ENCODE results near the gene SF3B4. TPM values are rescaled to one million over a fixed set of nuclear protein-coding genes. Genes with fewer than 3 reads are reported as not detected.
A peak's percentile ranks its signal among the peaks of the same experiment; 100 is the strongest.
"Not testable (repeated sequence)": the region's sequence is repeated elsewhere in the genome, so short reads cannot be mapped to it uniquely, and the experiment has no call there.

SF3B4 gene
- total RNA-seq, 1 donor, result 17.7 TPM

DNA sequence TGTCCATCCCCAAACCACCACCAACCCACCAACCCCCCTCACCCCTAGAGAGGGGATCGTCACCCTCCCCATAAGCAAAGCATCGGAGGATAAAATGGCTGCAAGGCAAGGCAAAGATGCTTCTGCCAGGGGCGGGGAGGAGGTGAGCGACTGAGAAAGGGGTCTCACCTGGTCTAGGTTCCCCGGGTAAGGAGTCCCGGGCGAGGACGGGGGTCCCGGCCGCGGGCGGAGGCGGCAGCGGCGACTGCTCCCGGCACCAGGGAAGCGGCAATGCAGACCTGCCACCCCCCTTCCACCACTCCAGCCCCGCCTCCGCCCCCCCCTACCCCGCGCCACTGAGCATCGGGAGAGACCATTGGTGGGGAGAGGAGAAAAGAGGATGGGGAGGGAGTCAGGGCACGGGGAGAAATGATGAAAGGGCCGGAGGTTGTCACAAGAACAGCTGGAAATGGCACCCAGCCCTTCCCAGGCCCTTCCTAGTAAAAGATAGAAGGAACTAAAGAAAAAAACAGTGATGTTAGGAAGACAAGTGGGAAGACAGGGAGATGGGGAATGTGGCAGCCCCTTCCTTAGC, 9.9 kb downstream of the SF3B4 start, which contains the start of gene SV2A:
TSS of gene SV2A (minus strand) at position 274 of the 574 bp plus-strand sequence. CDS start 4,004 bp downstream, outside the sequence.
- Histone ChIP-seq H3K4me1 (ENCODE audit: insufficient read depth, low read length) (peaks cover 26% of the 10 kb centered on the region), H3K4me3 (ENCODE audit: low read length) (peak within 1 kb of the TSS; percentile 35)

GRCh38 chr1:149916898-149917252, 10.7 kb downstream of the SF3B4 start:
- H3K4me1 ChIP-seq (ENCODE audit: insufficient read depth, low read length), result peaks cover 26% of the 10 kb centered on the region

More for the DNA sequence above, 9.9 kb downstream of the SF3B4 start, which contains the start of gene SV2A:
- Histone ChIP-seq H3K9me3 (ENCODE audit: low read depth, low read length) (no peaks in the 10 kb centered on the region), H3K27me3 (ENCODE audit: insufficient read depth, low read length) (peaks cover 2% of the 10 kb centered on the region)

GRCh38 chr1:149916193-149916897, 11.3 kb downstream of the SF3B4 start:
- H3K27me3 ChIP-seq (ENCODE audit: insufficient read depth, low read length), result peaks cover 2% of the 10 kb centered on the region
- no peaks in the 10 kb centered on the region for H3K9me3 ChIP-seq (ENCODE audit: low read depth, low read length)
- peaks cover 26% of the 10 kb centered on the region for H3K4me1 ChIP-seq (ENCODE audit: insufficient read depth, low read length)
- H3K4me3 ChIP-seq (ENCODE audit: low read length), result no peak overlapping the region

More at GRCh38 chr1:149916898-149917252, 10.7 kb downstream of the SF3B4 start:
- Histone ChIP-seq H3K4me3 (ENCODE audit: low read length) (no peak overlapping the region), H3K27me3 (ENCODE audit: insufficient read depth, low read length) (peaks cover 2% of the 10 kb centered on the region), H3K9me3 (ENCODE audit: low read depth, low read length) (no peaks in the 10 kb centered on the region)

DNA sequence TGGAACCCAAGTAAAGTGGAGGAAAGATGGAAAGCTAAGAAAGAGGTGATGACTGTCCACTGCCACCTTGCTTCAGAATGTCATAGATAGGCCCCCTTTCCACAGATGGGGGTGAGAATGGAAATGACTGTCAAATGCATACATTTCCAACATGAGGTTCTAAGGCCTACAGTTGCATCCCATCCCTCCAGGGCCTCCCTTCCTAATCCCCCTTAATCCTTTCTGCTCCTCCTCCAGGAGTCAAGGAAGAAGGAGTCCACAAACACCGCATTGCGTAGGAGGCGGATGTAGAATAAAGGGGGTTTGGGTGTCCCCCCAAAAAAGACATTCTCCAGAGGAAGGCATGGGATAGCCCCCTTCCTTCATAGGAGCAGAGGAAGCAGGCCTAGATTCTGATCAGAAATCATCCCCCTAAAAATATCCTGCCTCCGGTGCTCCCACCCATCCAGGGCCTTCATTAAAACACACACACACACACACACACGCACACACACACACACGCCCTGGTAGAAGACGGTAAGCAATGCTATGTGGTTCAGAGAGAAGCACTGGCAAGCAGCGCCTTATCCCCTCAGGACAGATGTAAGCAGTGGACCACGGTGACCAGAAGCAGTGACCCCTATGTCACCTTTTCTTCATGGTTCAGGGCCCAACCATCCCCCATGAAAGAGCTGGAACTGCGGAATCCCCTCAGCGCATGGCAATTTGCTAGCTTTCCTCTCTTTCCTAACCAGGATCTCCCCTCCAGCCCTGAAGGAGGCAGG, 12.0 kb downstream of the SF3B4 start:
- Histone ChIP-seq H3K4me3 (ENCODE audit: low read length) (no peak overlapping the region), H3K4me1 (ENCODE audit: insufficient read depth, low read length) (peaks cover 26% of the 10 kb centered on the region), H3K27me3 (ENCODE audit: insufficient read depth, low read length) (peaks cover 2% of the 10 kb centered on the region), H3K9me3 (ENCODE audit: low read depth, low read length) (no peaks in the 10 kb centered on the region)

DNA sequence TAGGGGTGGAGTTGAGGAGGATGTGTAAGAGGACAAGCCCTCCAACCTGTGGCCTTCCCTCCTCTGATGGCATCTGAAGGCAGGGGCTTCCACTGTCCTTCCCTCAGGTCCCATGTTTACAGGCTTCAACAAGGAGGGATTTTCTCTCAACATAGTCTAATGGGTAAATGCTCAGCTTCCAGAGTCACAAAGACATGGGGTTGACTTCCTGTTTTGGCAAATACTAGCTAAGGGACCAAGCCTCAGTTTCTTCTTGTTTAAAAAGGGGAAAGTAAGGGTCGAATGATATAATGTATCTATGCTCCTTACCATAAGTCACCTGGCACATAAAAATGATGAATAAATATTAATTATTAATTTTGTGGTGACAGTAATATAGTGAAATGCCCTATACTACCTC, 13.1 kb downstream of the SF3B4 start:
- Histone ChIP-seq H3K4me1 (ENCODE audit: insufficient read depth, low read length) (peaks cover 26% of the 10 kb centered on the region), H3K27me3 (ENCODE audit: insufficient read depth, low read length) (peaks cover 2% of the 10 kb centered on the region), H3K4me3 (ENCODE audit: low read length) (no peak overlapping the region), H3K9me3 (ENCODE audit: low read depth, low read length) (no peaks in the 10 kb centered on the region)

- Histone ChIP-seq H3K4me3 (ENCODE audit: low read length) (no peak overlapping the region), H3K4me1 (ENCODE audit: insufficient read depth, low read length) (no peaks in the 10 kb centered on the region), H3K27me3 (ENCODE audit: insufficient read depth, low read length) (no peaks in the 10 kb centered on the region), H3K9me3 (ENCODE audit: low read depth, low read length) (no peaks in the 10 kb centered on the region)
Observed at GRCh38 chr1:149906570-149907075, 21.0 kb downstream of the SF3B4 start.

DNA sequence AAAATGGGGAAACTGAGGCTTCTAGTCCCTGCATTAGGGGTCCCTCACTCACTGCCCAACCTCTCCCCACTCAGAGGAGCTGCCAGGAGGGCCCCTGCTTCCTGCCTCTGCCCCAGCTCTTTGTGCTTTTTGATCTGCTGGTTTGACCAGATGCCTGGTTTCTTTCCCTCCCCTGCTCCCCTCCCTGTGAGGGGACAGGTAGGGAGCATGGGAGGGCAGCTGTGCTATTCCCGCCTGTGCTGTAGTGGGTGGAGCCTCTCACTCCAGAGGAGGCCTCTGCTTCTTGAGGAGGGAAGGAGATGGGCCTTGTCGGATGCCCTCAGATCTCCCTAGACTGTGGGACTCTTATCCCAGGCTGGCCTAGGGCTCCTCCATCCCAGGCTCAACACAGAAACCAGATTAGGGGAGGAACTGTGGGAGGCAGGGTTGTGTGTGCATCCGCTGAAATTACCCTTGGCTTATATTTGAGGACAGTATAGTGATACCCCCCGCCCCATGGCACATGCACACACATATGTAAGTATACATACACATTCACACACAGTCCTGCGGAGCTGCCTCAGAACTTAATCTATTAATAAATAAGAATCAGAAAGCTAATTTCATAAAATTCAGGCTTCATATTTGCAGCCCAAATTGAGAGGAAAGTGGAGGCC, 23.6 kb downstream of the SF3B4 start:
- peaks cover 8% of the 10 kb centered on the region for H3K4me1 ChIP-seq (ENCODE audit: insufficient read depth, low read length)
- no peaks in the 10 kb centered on the region for H3K27me3 ChIP-seq (ENCODE audit: insufficient read depth, low read length)
- H3K9me3 ChIP-seq (ENCODE audit: low read depth, low read length), result no peaks in the 10 kb centered on the region
- no peak overlapping the region for H3K4me3 ChIP-seq (ENCODE audit: low read length)

- H3K27me3 ChIP-seq (ENCODE audit: insufficient read depth, low read length), result no peaks in the 10 kb centered on the region
- peak within 1 kb of the TSS; percentile 58 for H3K4me3 ChIP-seq (ENCODE audit: low read length)
- H3K9me3 ChIP-seq (ENCODE audit: low read depth, low read length), result no peaks in the 10 kb centered on the region
- peaks cover 8% of the 10 kb centered on the region for H3K4me1 ChIP-seq (ENCODE audit: insufficient read depth, low read length)
Observed at GRCh38 chr1:149899460-149900284, 27.9 kb downstream of the SF3B4 start, which contains the start of gene BOLA1. TSS of gene BOLA1 (plus strand) at chr1:149899568. CDS start at chr1:149900060, 492 bp downstream.

- Histone ChIP-seq H3K4me1 (ENCODE audit: insufficient read depth, low read length) (peaks cover 8% of the 10 kb centered on the region), H3K9me3 (ENCODE audit: low read depth, low read length) (no peaks in the 10 kb centered on the region), H3K27me3 (ENCODE audit: insufficient read depth, low read length) (no peaks in the 10 kb centered on the region), H3K4me3 (ENCODE audit: low read length) (no peak overlapping the region)
Observed at GRCh38 chr1:149896575-149896974, 31.0 kb downstream of the SF3B4 start.

- H3K4me3 ChIP-seq (ENCODE audit: low read length), result peak overlapping the region; percentile 87
- H3K9me3 ChIP-seq (ENCODE audit: low read depth, low read length), result no peaks in the 10 kb centered on the region
- H3K4me1 ChIP-seq (ENCODE audit: insufficient read depth, low read length), result peaks cover 28% of the 10 kb centered on the region
- H3K27me3 ChIP-seq (ENCODE audit: insufficient read depth, low read length), result no peaks in the 10 kb centered on the region
Observed at GRCh38 chr1:149888999-149889289, 38.7 kb downstream of the SF3B4 start.

DNA sequence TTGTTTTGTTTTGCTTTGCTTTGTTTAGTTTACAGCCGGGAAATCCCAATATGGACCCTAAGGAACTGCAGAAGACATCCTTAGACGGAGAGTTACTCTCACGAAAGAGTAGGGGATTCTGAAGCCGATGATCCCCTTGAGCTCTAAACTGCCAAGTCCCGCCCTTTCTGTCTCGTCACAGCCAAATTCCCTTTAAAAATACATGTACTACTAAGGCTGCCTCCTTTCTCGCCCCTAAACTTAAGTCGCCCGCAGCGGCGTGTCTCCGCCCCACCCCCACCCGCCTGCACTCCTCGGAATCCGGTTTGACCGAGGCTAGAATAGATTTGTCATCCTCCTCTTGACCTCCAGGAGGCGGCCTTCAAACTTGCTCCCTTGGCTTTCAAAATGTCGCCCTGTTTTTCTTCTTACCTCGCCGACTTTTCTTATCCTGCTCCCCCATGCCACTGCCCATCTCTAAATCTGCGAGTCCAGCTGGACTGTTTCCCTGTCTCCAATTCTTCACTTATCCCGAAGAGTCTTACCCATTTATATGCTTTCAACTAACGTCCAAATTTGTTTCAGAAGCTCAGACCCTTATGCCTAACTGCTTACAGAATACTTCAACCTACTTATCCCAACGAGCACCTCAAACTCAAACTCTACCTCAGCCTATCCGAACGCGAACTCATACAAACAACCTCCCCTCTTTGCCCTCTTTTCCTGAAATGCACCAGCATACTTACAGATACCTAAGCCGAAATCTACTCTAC, 39.2 kb downstream of the SF3B4 start:
- peaks cover 33% of the 10 kb centered on the region for H3K4me1 ChIP-seq (ENCODE audit: insufficient read depth, low read length)
- no peaks in the 10 kb centered on the region for H3K27me3 ChIP-seq (ENCODE audit: insufficient read depth, low read length)
- H3K9me3 ChIP-seq (ENCODE audit: low read depth, low read length), result no peaks in the 10 kb centered on the region
- peak overlapping the region; percentile 87 for H3K4me3 ChIP-seq (ENCODE audit: low read length)

DNA sequence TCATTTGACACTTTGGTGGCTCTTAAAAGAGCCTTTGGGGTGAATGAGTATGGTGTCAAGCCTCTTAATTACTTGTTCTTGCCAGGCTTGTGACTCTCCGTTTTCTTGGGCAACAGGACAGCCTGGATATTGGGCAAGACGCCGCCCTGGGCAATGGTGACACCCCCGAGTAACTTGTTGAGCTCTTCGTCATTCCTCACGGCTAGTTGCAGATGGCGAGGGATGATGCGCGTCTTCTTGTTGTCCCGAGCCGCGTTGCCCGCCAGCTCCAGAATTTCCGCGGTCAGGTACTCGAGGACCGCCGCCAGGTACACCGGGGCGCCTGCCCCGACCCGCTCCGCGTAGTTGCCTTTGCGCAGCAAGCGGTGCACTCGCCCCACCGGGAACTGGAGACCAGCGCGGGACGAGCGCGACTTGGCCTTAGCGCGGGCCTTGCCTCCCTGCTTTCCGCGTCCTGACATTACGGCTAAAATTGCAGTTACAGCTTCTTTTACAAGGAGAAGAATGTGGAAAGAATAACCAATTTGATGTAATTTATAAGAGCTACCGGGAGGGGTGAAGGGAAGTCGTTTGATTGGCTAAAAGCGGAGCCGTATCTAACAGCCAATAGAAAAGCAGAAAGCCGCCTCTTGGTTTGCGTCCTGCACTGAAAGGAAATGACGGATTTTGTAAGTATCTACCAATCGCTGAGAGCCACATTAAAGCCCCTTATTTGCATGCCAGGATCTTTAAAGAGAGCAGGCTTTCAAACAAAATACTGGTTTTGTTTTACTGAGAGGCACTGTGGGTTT, 40.0 kb downstream of the SF3B4 start:
- Histone ChIP-seq H3K9me3 (ENCODE audit: low read depth, low read length) (no peaks in the 10 kb centered on the region), H3K4me3 (ENCODE audit: low read length) (peak overlapping the region; percentile 87), H3K27me3 (ENCODE audit: insufficient read depth, low read length) (no peaks in the 10 kb centered on the region), H3K4me1 (ENCODE audit: insufficient read depth, low read length) (peaks cover 34% of the 10 kb centered on the region)

DNA sequence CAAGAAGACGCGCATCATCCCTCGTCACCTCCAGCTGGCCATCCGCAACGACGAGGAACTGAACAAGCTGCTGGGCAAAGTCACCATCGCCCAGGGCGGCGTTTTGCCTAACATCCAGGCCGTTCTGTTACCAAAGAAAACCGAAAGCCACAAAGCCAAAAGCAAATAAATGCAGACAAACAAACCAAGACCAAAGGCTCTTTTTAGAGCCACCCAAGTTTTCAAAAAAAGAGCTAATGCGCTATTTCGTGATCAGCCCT, 40.5 kb downstream of the SF3B4 start:
- Histone ChIP-seq H3K4me3 (ENCODE audit: low read length) (peak overlapping the region; percentile 87), H3K4me1 (ENCODE audit: insufficient read depth, low read length) (peaks cover 34% of the 10 kb centered on the region)
- H3K9me3 ChIP-seq (ENCODE audit: low read depth, low read length); H3K27me3 ChIP-seq (ENCODE audit: insufficient read depth, low read length): not testable (repeated sequence)
